Measurements from ENCODE around the gene TENM3. TPM values are rescaled to one million over a fixed set of nuclear protein-coding genes. Genes with fewer than 3 reads are reported as not detected.

Gene TENM3
- total and polyA plus RNA-seq, 10 of the 15 experiments (the other 5 are each of a cell fraction or from before 2014, with no cell fraction given), result 0.01 to 1.7 (median 0.08) TPM; not detected in 2

- no peak overlapping the region for H3K9ac ChIP-seq (ENCODE audit: control insufficient read depth, insufficient read depth, low read length)
- no peak overlapping the region for H3K4me3 ChIP-seq
- no TSS peak for BruUV-seq (replicated peaks)
- H2AFZ ChIP-seq (ENCODE audit: control insufficient read depth, low read depth, low read length), result no peak overlapping the region
- no peak for FAIRE-seq
- H3K79me2 ChIP-seq (ENCODE audit: control insufficient read depth, insufficient read depth, low read length), result no peaks in the 10 kb centered on the region
- CTCF ChIA-PET, result interaction anchor here (0.6 to 1.6 kb wide), 2 partner anchors 14 to 391 kb away, joined by 3 to 4 read pairs; no protein-coding TSS in a partner anchor
- H3K4me2 ChIP-seq (ENCODE audit: control insufficient read depth, insufficient read depth), result no peak overlapping the region
- SMC1A ChIA-PET (ENCODE audit: uncharacterized antibody, unreplicated experiment), result interaction anchor here (0.6 to 3.0 kb wide), 2 partner anchors 16 to 145 kb away, joined by 3 to 11 read pairs; no protein-coding TSS in a partner anchor
- POLR2A ChIA-PET, result no interaction called here
- no peaks in the 10 kb centered on the region for H3K27me3 ChIP-seq (replicated peaks in 1 of 2; ENCODE audit: control insufficient read depth in 2 of 2, insufficient read depth in 2 of 2, low read length in 1 of 2)
- RAD21 ChIA-PET (ENCODE audit: unreplicated experiment), result no interaction called here
- no peak for ATAC-seq
- DNase-seq (ENCODE audit: low read depth, low spot score), result no peak
- 24% methylated on average over 8 of the region's 8 CpGs for WGBS (ENCODE audit: insufficient coverage, insufficient replicate concordance, low lambda C conversion rate, missing lambda C conversion rate)
- no peaks in the 10 kb centered on the region for H4K20me1 ChIP-seq (ENCODE audit: control insufficient read depth, insufficient read depth)
- H3K9me3 ChIP-seq (replicated peaks; ENCODE audit: control insufficient read depth, insufficient read depth, low read length), result no peaks in the 10 kb centered on the region
- no peak overlapping the region for H3K27ac ChIP-seq (ENCODE audit: control insufficient read depth, insufficient read depth)
- H3K36me3 ChIP-seq (ENCODE audit: control insufficient read depth in 2 of 2, insufficient read depth in 2 of 2, low read length in 1 of 2), result no peaks in the 10 kb centered on the region
- intact Hi-C loops (cut with micrococcal nuclease; ENCODE audit: unreplicated experiment), result no loop called here
- H3K4me1 ChIP-seq (ENCODE audit: control insufficient read depth, insufficient read depth, low read length), result no peaks in the 10 kb centered on the region
- in situ Hi-C loops (cut with MboI), result no loop called here
- TF ChIP-seq FOS (IDR thresholded peaks at IDR 0.05; ENCODE audit: borderline replicate concordance, extremely low read depth, insufficient read length) (no peak), ZBTB33 (IDR thresholded peaks at IDR 0.05) (no peak), GATAD2B (conservative IDR thresholded peaks at IDR 0.05; ENCODE audit: low read depth) (no peak), CBX5 (IDR thresholded peaks at IDR 0.05; ENCODE audit: low read depth) (no peak), JUND (IDR thresholded peaks at IDR 0.05; ENCODE audit: low read depth, low read length) (no peak), SREBF1 (IDR thresholded peaks at IDR 0.05; ENCODE audit: low read length) (no peak), ZBTB11 (CRISPR knock-in tag; IDR thresholded peaks at IDR 0.05) (no peak), EZH2 (IDR thresholded peaks at IDR 0.05; ENCODE audit: borderline replicate concordance, control insufficient read depth, low read depth, low read length) (no peak), SIX5 (IDR thresholded peaks at IDR 0.05; ENCODE audit: low read depth, low read length, severe bottlenecking) (no peak), CREB1 (IDR thresholded peaks at IDR 0.05; ENCODE audit: low read depth) (no peak), MYB (IDR thresholded peaks at IDR 0.05; ENCODE audit: borderline replicate concordance, low read depth, low read length) (no peak), EGR1 (IDR thresholded peaks at IDR 0.05; ENCODE audit: borderline replicate concordance in 1 of 2, low read depth in 2 of 2, low read length in 2 of 2) (no peak), STAT1 (conservative IDR thresholded peaks at IDR 0.05) (no peak), ESRRA (IDR thresholded peaks at IDR 0.05; ENCODE audit: low read length) (no peak), IRF4 (IDR thresholded peaks at IDR 0.05; ENCODE audit: low read depth, low read length) (no peak), MAX (IDR thresholded peaks at IDR 0.05; ENCODE audit: low read depth, low read length) (no peak), POLR2A (IDR thresholded peaks at IDR 0.05; ENCODE audit: low read depth, low read length) (no peak)
Observed at GRCh38 chr4:182530451-182530850, 287.2 kb downstream of the TENM3 start.

All from GM12878 (cell line).